HG02943 (cell line): ENCODE data around the gene SLIT3.

ENCODE experiments used
- ATAC-seq: cut with Tn5 transposase; IDR thresholded peaks from one replicate; pipeline ENCODE4 v1.9.1; 2021; ENCODE audit warnings: mild to moderate bottlenecking, low read depth, moderate library complexity; ENCODE audit not compliant: unreplicated experiment

The SLIT3 gene

GRCh38 chr5:168914491-168914890 is 386.4 kb downstream of the SLIT3 start:
- no peak for ATAC-seq

- no peak for ATAC-seq
Observed at GRCh38 chr5:168910874-168911273, 390.1 kb downstream of the SLIT3 start.

- no peak for ATAC-seq
Observed at GRCh38 chr5:168908207-168908606, 392.7 kb downstream of the SLIT3 start.

GRCh38 chr5:168903061-168903460 is 397.9 kb downstream of the SLIT3 start:
- ATAC-seq = no peak

- ATAC-seq = no peak
Observed at GRCh38 chr5:168899673-168900072, 401.3 kb downstream of the SLIT3 start.

GRCh38 chr5:168899264-168899663 is 401.7 kb downstream of the SLIT3 start:
- no peak for ATAC-seq

GRCh38 chr5:168898247-168898911 is 402.6 kb downstream of the SLIT3 start:
- ATAC-seq = no peak

- no peak for ATAC-seq
Observed at GRCh38 chr5:168897387-168898122, 403.4 kb downstream of the SLIT3 start.

GRCh38 chr5:168895295-168896071 is 405.5 kb downstream of the SLIT3 start:
- no peak for ATAC-seq

- no peak for ATAC-seq
Observed at GRCh38 chr5:168893283-168893682, 407.7 kb downstream of the SLIT3 start.

GRCh38 chr5:168892618-168893186 is 408.2 kb downstream of the SLIT3 start:
- ATAC-seq = no peak

GRCh38 chr5:168890816-168891812 is 409.8 kb downstream of the SLIT3 start:
- no peak for ATAC-seq

- no peak for ATAC-seq
Observed at GRCh38 chr5:168889039-168889438, 411.9 kb downstream of the SLIT3 start.

GRCh38 chr5:168887931-168888330 is 413.0 kb downstream of the SLIT3 start:
- ATAC-seq = no peak

GRCh38 chr5:168886157-168886556 is 414.8 kb downstream of the SLIT3 start:
- ATAC-seq = no peak

GRCh38 chr5:168885324-168886120 is 415.4 kb downstream of the SLIT3 start:
- no peak for ATAC-seq

GRCh38 chr5:168883991-168884390 is 416.9 kb downstream of the SLIT3 start:
- ATAC-seq = no peak

- ATAC-seq = no peak
Observed at GRCh38 chr5:168883281-168883741, 417.6 kb downstream of the SLIT3 start.

GRCh38 chr5:168882283-168882682 is 418.7 kb downstream of the SLIT3 start:
- ATAC-seq = no peak
